GM21737 (cell line): ENCODE results near the gene EXD3.
"Not testable (repeated sequence)": the region's sequence is repeated elsewhere in the genome, so short reads cannot be mapped to it uniquely, and the experiment has no call there.

Experiments
- ATAC-seq: cut with Tn5 transposase; IDR thresholded peaks from one replicate; pipeline ENCODE4 v1.9.1; 2021; ENCODE audit warnings: mild to moderate bottlenecking, moderate library complexity; ENCODE audit not compliant: unreplicated experiment

EXD3 gene

GRCh38 chr9:137264067-137264466, 158.9 kb downstream of the EXD3 start:
- ATAC-seq, result no peak

- ATAC-seq, result no peak
These were observed 159.5 kb downstream of the EXD3 start for GRCh38 chr9:137263506-137263905.

GRCh38 chr9:137262909-137263285, 160.1 kb downstream of the EXD3 start:
- no peak for ATAC-seq

- ATAC-seq, result not testable (repeated sequence)
These were observed 160.6 kb downstream of the EXD3 start for GRCh38 chr9:137262173-137262908.
